H1 (cell line): ENCODE measurements around the gene ILDR2.

Source experiments
- CHD2 ChIP-seq: IDR thresholded peaks from 2 replicates; pipeline ENCODE4 v1.6.1; 2012; ENCODE audit warnings: low read length, improper control_type of control experiment
- GTF2F1 ChIP-seq: IDR thresholded peaks from 2 replicates; pipeline ENCODE4 v1.6.1; 2012; ENCODE audit warnings: low read depth, low read length, improper control_type of control experiment, borderline replicate concordance
- HDAC2 ChIP-seq, 2 experiments: fragments of 300-600 bp in 1 of 2; sonication (generic) in 1 of 2; IDR thresholded peaks; 2 replicates each; pipeline ENCODE4 v1.6.1; 2011 to 2012; ENCODE audit warnings: low read depth in 2 of 2, low read length in 2 of 2, mild to moderate bottlenecking in 2 of 2, moderate library complexity in 2 of 2, borderline replicate concordance in 1 of 2, inconsistent platforms in 1 of 2
- JUN ChIP-seq: IDR thresholded peaks from 2 replicates; pipeline ENCODE4 v1.6.1; 2011; ENCODE audit warnings: low read depth, mild to moderate bottlenecking, improper control_type of control experiment, low read length
- NANOG ChIP-seq: IDR thresholded peaks from 2 replicates; pipeline ENCODE4 v1.6.1; 2011; ENCODE audit warnings: low read length, low read depth, mild to moderate bottlenecking, inconsistent platforms; ENCODE audit not compliant: insufficient read depth, poor library complexity, severe bottlenecking
- POU5F1 ChIP-seq: IDR thresholded peaks from 2 replicates; pipeline ENCODE4 v1.6.1; 2011; ENCODE audit warnings: low read depth, mild to moderate bottlenecking, low read length, moderate library complexity
- TCF12 ChIP-seq: IDR thresholded peaks from 2 replicates; pipeline ENCODE4 v1.6.1; 2011; ENCODE audit warnings: low read depth, mild to moderate bottlenecking, low read length
- ZNF274 ChIP-seq: IDR thresholded peaks from 2 replicates; pipeline ENCODE4 v1.7.0; 2012; ENCODE audit warnings: low read length, borderline replicate concordance; ENCODE audit errors: extremely low read depth

DNA sequence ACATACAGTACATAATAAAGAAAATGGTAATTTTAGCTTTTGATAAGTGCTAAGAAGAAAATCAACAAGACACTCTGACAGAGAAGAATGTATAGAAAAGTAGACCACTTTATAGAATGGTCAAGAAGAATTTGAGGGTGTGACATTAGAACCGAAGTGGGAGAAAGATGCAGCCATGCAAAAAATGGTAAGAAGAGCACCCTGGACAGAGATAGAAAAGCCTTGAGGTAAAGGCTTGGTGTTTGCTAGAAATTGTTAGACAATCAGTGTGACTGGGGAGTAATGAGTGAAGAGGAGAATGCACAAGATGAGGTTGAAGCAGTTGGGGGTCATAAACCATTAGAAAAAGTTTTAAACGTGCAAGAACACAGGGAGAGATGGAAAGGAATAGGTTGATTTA, 37.2 kb upstream of the ILDR2 start:
- TF ChIP-seq ZNF274 (no peak), HDAC2 (IDR thresholded peaks at IDR 0.05; ENCODE audit: borderline replicate concordance in 1 of 2, low read depth in 2 of 2, low read length in 2 of 2) (no peak), NANOG (no peak), GTF2F1 (no peak), JUN (no peak), CHD2 (no peak), TCF12 (no peak), POU5F1 (no peak)
